Mesenchymal stem cell (in vitro differentiated cells and primary cell): ENCODE measurements around the gene RAD54L.

Source experiments
- DNase-seq: peaks from one replicate; pipeline ENCODE4 v3.0.0-alpha.2; 2013
- H2AFZ ChIP-seq: one replicate; pipeline ENCODE4 v1.6.1; 2013; ENCODE audit warnings: low read depth, mild to moderate bottlenecking, control low read depth, inconsistent platforms, low read length, moderate library complexity
- H2AK5ac ChIP-seq: 2 replicates; pipeline ENCODE4 v1.6.1; 2013; ENCODE audit warnings: low read length, moderate library complexity, mild to moderate bottlenecking, inconsistent platforms; ENCODE audit not compliant: severe bottlenecking
- H2BK120ac ChIP-seq: one replicate; pipeline ENCODE4 v1.6.1; 2013; ENCODE audit warnings: low read depth, mild to moderate bottlenecking, inconsistent platforms, low read length, moderate library complexity
- H2BK12ac ChIP-seq, 2 experiments: one replicate each; pipeline ENCODE4 v1.6.1; 2013; ENCODE audit warnings: inconsistent platforms in 2 of 2, low read length in 2 of 2, mild to moderate bottlenecking in 2 of 2, moderate library complexity in 2 of 2, control low read depth in 1 of 2
- H2BK15ac ChIP-seq: one replicate; pipeline ENCODE4 v1.6.1; 2013; ENCODE audit warnings: mild to moderate bottlenecking, low read depth, inconsistent platforms; ENCODE audit not compliant: poor library complexity, severe bottlenecking
- H2BK5ac ChIP-seq: 2 replicates; pipeline ENCODE4 v1.6.1; 2013; ENCODE audit warnings: low read depth, mild to moderate bottlenecking, low read length, control low read depth, inconsistent platforms; ENCODE audit not compliant: poor library complexity, severe bottlenecking
- H3K14ac ChIP-seq, 2 experiments: one replicate each; pipeline ENCODE4 v1.6.1; 2013; ENCODE audit warnings: inconsistent platforms in 2 of 2, low read length in 2 of 2, control low read depth in 1 of 2, mild to moderate bottlenecking in 1 of 2, moderate library complexity in 1 of 2
- H3K18ac ChIP-seq, 2 experiments: one replicate each; pipeline ENCODE4 v1.6.1; 2013; ENCODE audit warnings: inconsistent platforms in 2 of 2, low read length in 2 of 2, control low read depth in 1 of 2, low read depth in 1 of 2, mild to moderate bottlenecking in 1 of 2
- H3K23ac ChIP-seq, 2 experiments: one replicate each; pipeline ENCODE4 v1.6.1; 2013; ENCODE audit warnings: inconsistent platforms in 2 of 2, low read length in 2 of 2, mild to moderate bottlenecking in 2 of 2, moderate library complexity in 2 of 2, control low read depth in 1 of 2
- H3K27ac ChIP-seq: 2 replicates; pipeline ENCODE4 v1.5.1; 2013; ENCODE audit warnings: mild to moderate bottlenecking, moderate library complexity, low read length, control low read depth, inconsistent platforms; ENCODE audit not compliant: poor library complexity, severe bottlenecking
- H3K27me3 ChIP-seq, 2 experiments: 2 replicates each; pipeline versions ENCODE4 v1.6.1 to v1.7.0; 2013; ENCODE audit warnings: low read length in 2 of 2, mild to moderate bottlenecking in 2 of 2, moderate library complexity in 2 of 2, control low read depth in 1 of 2, inconsistent platforms in 1 of 2; ENCODE audit not compliant: control insufficient read depth in 1 of 2, insufficient read depth in 1 of 2
- H3K36me3 ChIP-seq, 2 experiments: 2 replicates each; pipeline versions ENCODE4 v1.6.1 to v1.7.0; 2013; ENCODE audit warnings: low read length in 2 of 2, control low read depth in 1 of 2, inconsistent platforms in 1 of 2, low read depth in 1 of 2, mild to moderate bottlenecking in 1 of 2; ENCODE audit not compliant: insufficient read depth in 2 of 2, control insufficient read depth in 1 of 2
- H3K4ac ChIP-seq, 2 experiments: one replicate each; pipeline ENCODE4 v1.6.1; 2013; ENCODE audit warnings: inconsistent platforms in 2 of 2, low read length in 2 of 2, mild to moderate bottlenecking in 2 of 2, moderate library complexity in 2 of 2, control low read depth in 1 of 2, low read depth in 1 of 2
- H3K4me1 ChIP-seq: 2 replicates; pipeline ENCODE4 v1.6.1; 2013; ENCODE audit warnings: low read depth, low read length, control low read depth; ENCODE audit not compliant: control insufficient read depth, insufficient read depth
- H3K4me2 ChIP-seq: 2 replicates; pipeline ENCODE4 v1.6.1; 2013; ENCODE audit warnings: low read length, mild to moderate bottlenecking, inconsistent platforms; ENCODE audit not compliant: poor library complexity, severe bottlenecking
- H3K4me3 ChIP-seq, 2 experiments: 2 replicates each; pipeline versions ENCODE4 v1.5.1 to v1.7.0; 2013; ENCODE audit warnings: low read length in 2 of 2, mild to moderate bottlenecking in 2 of 2, control low read depth in 1 of 2, low read depth in 1 of 2; ENCODE audit not compliant: insufficient read depth in 1 of 2
- H3K79me1 ChIP-seq: replicated peaks from 2 replicates; pipeline ENCODE4 v1.6.1; 2013; ENCODE audit warnings: mild to moderate bottlenecking, control low read depth, low read length, inconsistent platforms; ENCODE audit not compliant: poor library complexity, severe bottlenecking
- H3K9ac ChIP-seq: 2 replicates; pipeline ENCODE4 v1.7.0; 2013; ENCODE audit warnings: mild to moderate bottlenecking, low read length, moderate library complexity
- H3K9me3 ChIP-seq: 2 replicates; pipeline ENCODE4 v1.7.0; 2013; ENCODE audit warnings: mild to moderate bottlenecking, low read length; ENCODE audit not compliant: control insufficient read depth
- H4K8ac ChIP-seq: one replicate; pipeline ENCODE4 v1.6.1; 2013; ENCODE audit warnings: inconsistent platforms, mild to moderate bottlenecking, low read length, moderate library complexity
- H4K91ac ChIP-seq: one replicate; pipeline ENCODE4 v1.6.1; 2013; ENCODE audit warnings: mild to moderate bottlenecking, low read length, inconsistent platforms
- WGBS: methylation state at CpG from one replicate; pipeline ENCODE4 v1.1.7; 2013; ENCODE audit warnings: mixed read lengths; 5-methylcytosine and 5-hydroxymethylcytosine counted together

The RAD54L gene

DNA sequence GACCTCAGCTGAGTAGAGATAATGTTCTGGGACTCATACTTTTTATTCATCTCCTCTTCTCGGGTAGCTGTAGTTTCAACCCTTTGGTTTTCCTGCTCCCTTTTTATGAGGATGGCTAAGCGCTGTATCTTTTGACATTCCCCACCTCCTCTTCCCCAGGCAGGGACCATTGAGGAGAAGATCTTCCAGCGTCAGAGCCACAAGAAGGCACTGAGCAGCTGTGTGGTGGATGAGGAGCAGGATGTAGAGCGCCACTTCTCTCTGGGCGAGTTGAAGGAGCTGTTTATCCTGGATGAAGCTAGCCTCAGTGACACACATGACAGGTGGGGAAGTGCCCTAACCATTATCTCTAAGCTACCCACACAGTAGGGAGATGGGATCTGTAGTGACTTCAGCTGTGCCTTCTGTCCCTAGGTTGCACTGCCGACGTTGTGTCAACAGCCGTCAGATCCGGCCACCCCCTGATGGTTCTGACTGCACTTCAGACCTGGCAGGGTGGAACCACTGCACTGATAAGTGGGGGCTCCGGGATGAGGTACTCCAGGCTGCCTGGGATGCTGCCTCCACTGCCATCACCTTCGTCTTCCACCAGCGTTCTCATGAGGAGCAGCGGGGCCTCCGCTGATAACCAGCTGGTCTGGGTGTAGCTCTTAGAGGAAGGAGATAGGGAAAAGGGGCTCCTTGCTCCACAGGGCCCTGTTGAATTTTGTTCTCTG, 30.3 kb downstream of the RAD54L start:
- H4K8ac ChIP-seq, result no peak overlapping the region
- no peak overlapping the region for H3K9ac ChIP-seq
- no peak overlapping the region for H3K27ac ChIP-seq
- no peak overlapping the region for H3K4me3 ChIP-seq
- no peak overlapping the region for H3K14ac ChIP-seq
- no peak for DNase-seq
- H3K79me1 ChIP-seq, result peaks cover 5% of the 10 kb centered on the region
- H3K4me2 ChIP-seq, result no peak overlapping the region
- H2AFZ ChIP-seq, result no peak overlapping the region
- H3K18ac ChIP-seq, result no peak overlapping the region
- H3K27me3 ChIP-seq, result no peaks in the 10 kb centered on the region
- H2BK120ac ChIP-seq, result no peak overlapping the region
- no peak overlapping the region for H4K91ac ChIP-seq
- 95% methylated on average over 13 of the region's 14 CpGs for WGBS
- H2BK12ac ChIP-seq, result no peak overlapping the region
- no peaks in the 10 kb centered on the region for H3K4me1 ChIP-seq
- no peak overlapping the region for H3K23ac ChIP-seq
- H3K9me3 ChIP-seq, result no peaks in the 10 kb centered on the region
- no peak overlapping the region for H2AK5ac ChIP-seq
- H3K36me3 ChIP-seq, result peaks cover 39 to 58% of the 10 kb centered on the region in 2 experiments
- no peak overlapping the region for H2BK5ac ChIP-seq
- H2BK15ac ChIP-seq, result no peak overlapping the region
- no peak overlapping the region for H3K4ac ChIP-seq

- no peak overlapping the region for H2BK15ac ChIP-seq
- no peak for DNase-seq
- no peak overlapping the region for H2BK5ac ChIP-seq
- H3K14ac ChIP-seq, result no peak overlapping the region
- no peak overlapping the region for H3K4ac ChIP-seq
- H3K36me3 ChIP-seq, result peaks cover 39 to 65% of the 10 kb centered on the region in 2 experiments
- no peak overlapping the region for H3K4me3 ChIP-seq
- H3K4me1 ChIP-seq, result no peaks in the 10 kb centered on the region
- H3K18ac ChIP-seq, result no peak overlapping the region
- peaks cover 10% of the 10 kb centered on the region for H3K79me1 ChIP-seq
- H4K91ac ChIP-seq, result no peak overlapping the region
- no peak overlapping the region for H4K8ac ChIP-seq
- no peak overlapping the region for H2AK5ac ChIP-seq
- no peak overlapping the region for H2BK120ac ChIP-seq
- H3K23ac ChIP-seq, result no peak overlapping the region
- no peak overlapping the region for H3K4me2 ChIP-seq
- WGBS, result 93% methylated on average over 12 of the region's 12 CpGs
- no peaks in the 10 kb centered on the region for H3K27me3 ChIP-seq
- no peak overlapping the region for H3K27ac ChIP-seq
- H3K9me3 ChIP-seq, result no peaks in the 10 kb centered on the region
- no peak overlapping the region for H3K9ac ChIP-seq
- no peak overlapping the region for H2AFZ ChIP-seq
- no peak overlapping the region for H2BK12ac ChIP-seq
These were observed 31.2 kb downstream of the RAD54L start for GRCh38 chr1:46278807-46279206.

- H3K4ac ChIP-seq, result no peak overlapping the region
- no peak overlapping the region for H4K91ac ChIP-seq
- no peak overlapping the region for H3K23ac ChIP-seq
- no peak for DNase-seq
- no peak overlapping the region for H4K8ac ChIP-seq
- H2BK5ac ChIP-seq, result no peak overlapping the region
- H3K4me2 ChIP-seq, result no peak overlapping the region
- H3K9ac ChIP-seq, result no peak overlapping the region
- no peak overlapping the region for H3K18ac ChIP-seq
- H2AK5ac ChIP-seq, result no peak overlapping the region
- no peak overlapping the region for H3K14ac ChIP-seq
- H3K4me3 ChIP-seq, result no peak overlapping the region
- peaks cover 44 to 78% of the 10 kb centered on the region in 2 experiments for H3K36me3 ChIP-seq
- peaks cover 4% of the 10 kb centered on the region for H3K4me1 ChIP-seq
- no peaks in the 10 kb centered on the region for H3K27me3 ChIP-seq
- no peak overlapping the region for H2BK12ac ChIP-seq
- no peak overlapping the region for H2AFZ ChIP-seq
- no peaks in the 10 kb centered on the region for H3K9me3 ChIP-seq
- no peak overlapping the region for H3K27ac ChIP-seq
- no peak overlapping the region for H2BK120ac ChIP-seq
- WGBS, result 100% methylated on average over 3 of the region's 3 CpGs
- H2BK15ac ChIP-seq, result no peak overlapping the region
- H3K79me1 ChIP-seq, result peaks cover 13% of the 10 kb centered on the region
These were observed 32.5 kb downstream of the RAD54L start for GRCh38 chr1:46280092-46280491.

GRCh38 chr1:46281021-46281420, 33.5 kb downstream of the RAD54L start:
- H4K91ac ChIP-seq, result no peak overlapping the region
- no peak overlapping the region for H3K4ac ChIP-seq
- DNase-seq, result no peak
- no peaks in the 10 kb centered on the region for H3K27me3 ChIP-seq
- H3K4me2 ChIP-seq, result no peak overlapping the region
- 96% methylated on average over 13 of the region's 14 CpGs for WGBS
- peaks cover 53 to 87% of the 10 kb centered on the region in 2 experiments for H3K36me3 ChIP-seq
- H4K8ac ChIP-seq, result no peak overlapping the region
- no peaks in the 10 kb centered on the region for H3K9me3 ChIP-seq
- H3K18ac ChIP-seq, result no peak overlapping the region
- peaks cover 20% of the 10 kb centered on the region for H3K79me1 ChIP-seq
- no peak overlapping the region for H2AFZ ChIP-seq
- H3K4me3 ChIP-seq, result no peak overlapping the region
- no peak overlapping the region for H3K14ac ChIP-seq
- no peak overlapping the region for H2AK5ac ChIP-seq
- H2BK5ac ChIP-seq, result no peak overlapping the region
- H2BK12ac ChIP-seq, result no peak overlapping the region
- no peak overlapping the region for H2BK120ac ChIP-seq
- no peak overlapping the region for H3K27ac ChIP-seq
- no peak overlapping the region for H2BK15ac ChIP-seq
- H3K4me1 ChIP-seq, result peaks cover 13% of the 10 kb centered on the region
- H3K9ac ChIP-seq, result no peak overlapping the region
- H3K23ac ChIP-seq, result no peak overlapping the region
